B cell (primary cell): ENCODE measurements around the gene PALM. TPM values are rescaled to one million over a fixed set of nuclear protein-coding genes. Genes with fewer than 3 reads are reported as not detected.

Experiments
- ATAC-seq: fragments of 200-7000 bp; cut with Tn5 transposase; one replicate; pipeline ENCODE4 v1.10.0; 2021; ENCODE audit warnings: low read depth, mild to moderate bottlenecking, moderate number of reproducible peaks, moderate library complexity
- CTCF ChIA-PET: fragments of 350-600 bp; sonication (Branson Sonifier 250); formaldehyde crosslinking; loops from one replicate; lab custom pipeline; 2021; ENCODE audit warnings: antibody characterized with exemption, inconsistent platforms; lab: Charles Lee
- POLR2A ChIA-PET: fragments of 350-600 bp; sonication (Branson Sonifier 250); formaldehyde crosslinking; loops from one replicate; lab custom pipeline; 2021; ENCODE audit warnings: antibody characterized with exemption; lab: Charles Lee
- DNase-seq: peaks from one replicate; pipeline ENCODE4 v3.0.0; 2013
- H2AFZ ChIP-seq: 2 replicates; pipeline ENCODE4 v1.6.1; 2012; ENCODE audit warnings: mild to moderate bottlenecking, low read depth, low read length; ENCODE audit not compliant: insufficient read depth, poor library complexity, severe bottlenecking
- H3K27ac ChIP-seq, 2 donors: 1 replicate in 1 of 2; 2 replicates in 1 of 2; pipeline ENCODE4 v1.5.1; 2012 to 2013; ENCODE audit warnings: low read length in 2 of 2, mild to moderate bottlenecking in 2 of 2, moderate library complexity in 1 of 2
- H3K27me3 ChIP-seq, 4 experiments: fragments of 200-600 bp in 1 of 4; sonication (generic) in 1 of 4; replicated peaks in 1 of 4; 1 replicate in 2 of 4; 2 replicates in 2 of 4; pipeline versions ENCODE4 v1.6.1 to v1.7.0; 2013 to 2016; ENCODE audit warnings: low read length in 3 of 4, mild to moderate bottlenecking in 2 of 4, mixed read lengths in 1 of 4, moderate library complexity in 1 of 4; ENCODE audit not compliant: insufficient read depth in 4 of 4, control insufficient read depth in 3 of 4; ENCODE audit errors: control extremely low read depth in 1 of 4
- H3K36me3 ChIP-seq, 2 experiments: replicated peaks in 1 of 2; 1 replicate in 1 of 2; 2 replicates in 1 of 2; pipeline versions ENCODE4 v1.6.1 to v1.7.1; 2013; ENCODE audit warnings: low read length in 1 of 2; ENCODE audit not compliant: insufficient read depth in 2 of 2, control insufficient read depth in 1 of 2; ENCODE audit errors: control extremely low read depth in 1 of 2, extremely low read depth in 1 of 2
- H3K4me1 ChIP-seq, 2 donors: fragments of 200-600 bp in 1 of 2; sonication (generic) in 1 of 2; 1 replicate in 1 of 2; 2 replicates in 1 of 2; pipeline versions ENCODE4 v1.5.1 to v1.6.1; 2013 to 2017; ENCODE audit warnings: low read length in 2 of 2; ENCODE audit not compliant: control insufficient read depth in 2 of 2, insufficient read depth in 2 of 2
- H3K4me2 ChIP-seq: replicated peaks from 2 replicates; pipeline ENCODE3; 2012; ENCODE audit warnings: mild to moderate bottlenecking, low read depth, low read length; ENCODE audit not compliant: poor library complexity, severe bottlenecking
- H3K4me3 ChIP-seq, 5 experiments: fragments of 200-600 bp in 1 of 5; sonication (generic) in 1 of 5; 1 replicate in 3 of 5; 2 replicates in 2 of 5; pipeline versions ENCODE4 v1.5.1 to v1.7.0; 2011 to 2016; ENCODE audit warnings: low read length in 4 of 5, mild to moderate bottlenecking in 4 of 5, low read depth in 2 of 5, control low read depth in 1 of 5, moderate library complexity in 1 of 5; ENCODE audit not compliant: insufficient read depth in 1 of 5; ENCODE audit errors: control extremely low read depth in 1 of 5, extremely low read depth in 1 of 5
- H3K79me2 ChIP-seq: fragments of 200-600 bp; sonication (generic); one replicate; pipeline ENCODE4 v1.6.0; 2016; ENCODE audit warnings: low read length; ENCODE audit not compliant: control insufficient read depth, insufficient read depth
- H3K9ac ChIP-seq: fragments of 200-600 bp; sonication (generic); 2 replicates; pipeline ENCODE4 v1.6.1; 2017; ENCODE audit warnings: mild to moderate bottlenecking, low read length, moderate library complexity
- H3K9me3 ChIP-seq, 3 donors: one replicate each; pipeline versions ENCODE4 v1.6.1 to v1.7.1; 2013; ENCODE audit warnings: low read length in 2 of 3; ENCODE audit not compliant: control insufficient read depth in 2 of 3, insufficient read depth in 1 of 3; ENCODE audit errors: control extremely low read depth in 1 of 3
- H4K20me1 ChIP-seq: 2 replicates; pipeline ENCODE4 v1.6.0; 2012; ENCODE audit warnings: mild to moderate bottlenecking, low read length; ENCODE audit not compliant: insufficient read depth, control insufficient read depth, poor library complexity, severe bottlenecking
- H3K27ac Mint-ChIP-seq: one replicate; pipeline ENCODE4 v1.8.0; 2021; ENCODE audit warnings: mixed read lengths
- H3K27me3 Mint-ChIP-seq: one replicate; pipeline ENCODE4 v1.8.0; 2021; ENCODE audit warnings: mixed read lengths
- H3K4me1 Mint-ChIP-seq: one replicate; pipeline ENCODE4 v1.8.0; 2021; ENCODE audit warnings: mixed read lengths
- H3K4me3 Mint-ChIP-seq: one replicate; pipeline ENCODE4 v1.8.0; 2021; ENCODE audit warnings: mixed read lengths
- H3K9me3 Mint-ChIP-seq: one replicate; pipeline ENCODE4 v1.8.0; 2022; ENCODE audit warnings: mixed read lengths; ENCODE audit not compliant: insufficient read depth
- EZH2 ChIP-seq: IDR thresholded peaks from 2 replicates; pipeline ENCODE4 v1.6.1; 2012; ENCODE audit warnings: borderline replicate concordance, low read depth, mild to moderate bottlenecking, moderate library complexity, low read length; ENCODE audit not compliant: insufficient read depth, poor library complexity, severe bottlenecking
- WGBS: methylation state at CpG from one replicate; pipeline ENCODE4 v1.1.5; 2013; ENCODE audit warnings: missing lambda C conversion rate; ENCODE audit not compliant: insufficient coverage; 5-methylcytosine and 5-hydroxymethylcytosine counted together
- intact Hi-C: fragments of 100-400 bp; cut with micrococcal nuclease; formaldehyde crosslinking; loops from one replicate; pipeline ENCODE4 v1.10.0; 2022
- polyA plus RNA-seq: library from polyadenylated mRNA; depleted of rRNA; stranded (reverse); fragments of >200 nt; gene quantifications from 2 replicates; pipeline ENCODE4 v1.2.3, GENCODE V29; 2012
- total RNA-seq, 2 donors: library from RNA; stranded (reverse); fragments of 120-200 nt in 1 of 2; gene quantifications; 1 replicate in 1 of 2; 2 replicates in 1 of 2; pipeline versions ENCODE4 v1.2.3 to v1.2.4, GENCODE V29; 2013 to 2022
- TF ChIP-seq, protein P1 (sequence below): fragments of 200-600 bp; IDR thresholded peaks from one replicate; pipeline ENCODE4 v1.8.0; 2022; ENCODE audit warnings: antibody characterized with exemption, mild to moderate bottlenecking

Gene PALM
- total and polyA plus RNA-seq, 2 donors (not counting 1 experiment from before 2014, with no cell fraction given): 0.15 TPM; not detected in 1

DNA sequence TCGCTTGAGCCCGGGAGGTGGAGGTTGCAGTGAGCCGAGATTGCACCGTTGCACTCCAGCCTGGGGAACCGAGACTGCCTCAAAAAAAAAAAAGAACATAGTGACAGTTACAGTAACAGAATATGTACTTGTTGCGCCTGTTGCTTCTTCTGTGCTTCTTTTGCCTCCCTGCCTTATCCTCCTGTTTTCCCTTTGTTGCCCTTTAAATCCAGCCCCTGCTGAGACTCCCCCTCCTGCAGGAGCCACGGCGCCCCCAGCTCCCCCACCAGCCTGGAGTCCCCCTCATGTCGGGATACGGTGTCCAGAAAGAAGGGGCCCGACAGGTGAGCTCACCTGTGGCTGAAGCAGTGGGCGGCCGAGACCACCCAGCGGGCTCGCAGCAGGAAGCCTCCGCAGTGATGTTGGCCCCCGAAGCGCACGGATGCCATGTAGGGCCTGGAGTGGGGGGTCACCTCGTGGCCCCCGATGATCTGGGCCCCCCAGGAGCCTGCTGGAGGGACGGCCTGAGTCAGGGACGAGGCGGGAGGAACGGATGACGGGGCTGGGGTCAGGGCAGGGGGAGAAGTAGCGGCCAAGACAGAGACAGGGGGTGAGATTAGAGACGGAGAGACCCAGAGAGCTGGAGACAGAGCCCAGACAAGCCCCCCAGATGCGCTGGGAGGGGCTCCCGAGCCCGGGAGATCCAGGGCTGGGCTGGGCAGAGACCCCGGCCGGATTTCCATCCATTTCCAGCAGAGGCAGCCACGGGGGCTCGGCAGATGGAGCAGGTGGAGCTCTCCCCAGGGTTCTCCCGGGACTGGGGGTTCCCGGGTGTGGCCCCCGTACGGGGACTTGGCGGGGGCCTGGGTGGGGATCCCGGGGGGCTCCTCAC lies 14.0 kb upstream of the PALM start:
- Histone ChIP-seq H2AFZ (peak overlapping the region; percentile 42), H3K4me1 (peaks cover 7 to 10% of the 10 kb centered on the region in 2 donors), H3K9ac (no peak overlapping the region), H3K27me3 (peaks cover 0 to 33% (median 4%) of the 10 kb centered on the region in 4 experiments), H3K79me2 (no peaks in the 10 kb centered on the region), H3K4me2 (peak overlapping the region; percentile 8), H3K4me3 (no peak overlapping the region), H3K36me3 (no peaks in the 10 kb centered on the region), H3K9me3 (peaks cover 0 to 8% (median 0%) of the 10 kb centered on the region in 3 donors), H4K20me1 (no peaks in the 10 kb centered on the region), H3K27ac (no peak overlapping the region)
- no peak for DNase-seq
- TF ChIP-seq, protein P1, sequence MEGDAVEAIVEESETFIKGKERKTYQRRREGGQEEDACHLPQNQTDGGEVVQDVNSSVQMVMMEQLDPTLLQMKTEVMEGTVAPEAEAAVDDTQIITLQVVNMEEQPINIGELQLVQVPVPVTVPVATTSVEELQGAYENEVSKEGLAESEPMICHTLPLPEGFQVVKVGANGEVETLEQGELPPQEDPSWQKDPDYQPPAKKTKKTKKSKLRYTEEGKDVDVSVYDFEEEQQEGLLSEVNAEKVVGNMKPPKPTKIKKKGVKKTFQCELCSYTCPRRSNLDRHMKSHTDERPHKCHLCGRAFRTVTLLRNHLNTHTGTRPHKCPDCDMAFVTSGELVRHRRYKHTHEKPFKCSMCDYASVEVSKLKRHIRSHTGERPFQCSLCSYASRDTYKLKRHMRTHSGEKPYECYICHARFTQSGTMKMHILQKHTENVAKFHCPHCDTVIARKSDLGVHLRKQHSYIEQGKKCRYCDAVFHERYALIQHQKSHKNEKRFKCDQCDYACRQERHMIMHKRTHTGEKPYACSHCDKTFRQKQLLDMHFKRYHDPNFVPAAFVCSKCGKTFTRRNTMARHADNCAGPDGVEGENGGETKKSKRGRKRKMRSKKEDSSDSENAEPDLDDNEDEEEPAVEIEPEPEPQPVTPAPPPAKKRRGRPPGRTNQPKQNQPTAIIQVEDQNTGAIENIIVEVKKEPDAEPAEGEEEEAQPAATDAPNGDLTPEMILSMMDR: no peak
- TF ChIP-seq EZH2: no peak
- Mint-ChIP-seq H3K4me1 (no peaks in the 10 kb centered on the region), H3K27ac (no peak overlapping the region), H3K4me3 (no peak overlapping the region), H3K27me3 (peaks cover 4% of the 10 kb centered on the region), H3K9me3 (no peaks in the 10 kb centered on the region)
- CTCF ChIA-PET: interaction anchor here (0.6 kb wide), 1 partner anchor 29 kb away, joined by 5 read pairs; no protein-coding TSS in a partner anchor
- ATAC-seq: no peak
- 9% methylated on average over 36 of the region's 41 CpGs for WGBS
- intact Hi-C loops: no loop called here
- POLR2A ChIA-PET: no interaction called here
